Stimulated activated CD4-positive, alpha-beta T cell treated with anti-CD3 and anti-CD28 coated beads, Interleukin-1b, Interleukin-23, amount 100 ng/mL, for 48 hours (primary cell): ENCODE results near the gene RHOT1.
A peak's percentile ranks its signal among the peaks of the same experiment; 100 is the strongest.
"Not testable (repeated sequence)": the region's sequence is repeated elsewhere in the genome, so short reads cannot be mapped to it uniquely, and the experiment has no call there.

ENCODE experiments used
- DNase-seq: peaks from one replicate; pipeline ENCODE4 v3.0.0-alpha.2; 2020

The RHOT1 gene

GRCh38 chr17:32124985-32125847, 17.1 kb upstream of the RHOT1 start:
- DNase-seq: no peak

- DNase-seq: no peak
Measured at GRCh38 chr17:32125848-32126153, 16.5 kb upstream of the RHOT1 start.

- no peak for DNase-seq
Measured at GRCh38 chr17:32126325-32126724, 16.0 kb upstream of the RHOT1 start.

- DNase-seq: no peak
Measured at GRCh38 chr17:32126746-32127145, 15.6 kb upstream of the RHOT1 start.

- DNase-seq: peak; percentile 85
Measured at GRCh38 chr17:32127158-32127897, 15.0 kb upstream of the RHOT1 start.

GRCh38 chr17:32128470-32128869, 13.8 kb upstream of the RHOT1 start:
- not testable (repeated sequence) for DNase-seq

GRCh38 chr17:32135497-32136117, 6.7 kb upstream of the RHOT1 start:
- DNase-seq: peak; percentile 27

GRCh38 chr17:32136856-32137255, 5.4 kb upstream of the RHOT1 start:
- DNase-seq: peak; percentile 9

GRCh38 chr17:32139504-32139903, 2.8 kb upstream of the RHOT1 start:
- DNase-seq: not testable (repeated sequence)

- no peak for DNase-seq
Measured at GRCh38 chr17:32141258-32141657, 1.0 kb upstream of the RHOT1 start.

GRCh38 chr17:32141679-32142037, 644 bp upstream of the RHOT1 start:
- DNase-seq: no peak

GRCh38 chr17:32142857-32143526, 690 bp downstream of the RHOT1 start:
- DNase-seq: peak; percentile 13

- DNase-seq: no peak
Measured at GRCh38 chr17:32143527-32143870, 1.2 kb downstream of the RHOT1 start.

GRCh38 chr17:32144442-32144841, 2.1 kb downstream of the RHOT1 start:
- DNase-seq: not testable (repeated sequence)

- no peak for DNase-seq
Measured at GRCh38 chr17:32148351-32148750, 6.0 kb downstream of the RHOT1 start.

GRCh38 chr17:32150358-32150757, 8.1 kb downstream of the RHOT1 start:
- DNase-seq: no peak

GRCh38 chr17:32152130-32152529, 9.8 kb downstream of the RHOT1 start:
- DNase-seq: no peak

GRCh38 chr17:32155896-32156295, 13.6 kb downstream of the RHOT1 start:
- DNase-seq: no peak

- no peak for DNase-seq
Measured at GRCh38 chr17:32156656-32157055, 14.4 kb downstream of the RHOT1 start.

- DNase-seq: no peak
Measured at GRCh38 chr17:32157225-32157624, 14.9 kb downstream of the RHOT1 start.

GRCh38 chr17:32158870-32159585, 16.7 kb downstream of the RHOT1 start:
- no peak for DNase-seq

- no peak for DNase-seq
Measured at GRCh38 chr17:32159586-32160438, 17.5 kb downstream of the RHOT1 start.
